GM12864 (cell line): ENCODE results near the gene NMT2.

ENCODE experiments used
- DNase-seq: peaks from one replicate; pipeline ENCODE4 v3.0.0-alpha.2; 2011; ENCODE audit warnings: low read depth
- H3K4me3 ChIP-seq: 2 replicates; pipeline ENCODE4 v1.5.1; 2011; ENCODE audit warnings: mild to moderate bottlenecking, low read depth, low read length, control low read depth
- TF ChIP-seq, protein P1 (sequence below): IDR thresholded peaks from 2 replicates; pipeline ENCODE4 v1.5.1; 2011; ENCODE audit warnings: low read depth, mild to moderate bottlenecking, moderate library complexity, low read length, control low read depth, inconsistent platforms; ENCODE audit errors: missing control alignments

NMT2 gene

DNA sequence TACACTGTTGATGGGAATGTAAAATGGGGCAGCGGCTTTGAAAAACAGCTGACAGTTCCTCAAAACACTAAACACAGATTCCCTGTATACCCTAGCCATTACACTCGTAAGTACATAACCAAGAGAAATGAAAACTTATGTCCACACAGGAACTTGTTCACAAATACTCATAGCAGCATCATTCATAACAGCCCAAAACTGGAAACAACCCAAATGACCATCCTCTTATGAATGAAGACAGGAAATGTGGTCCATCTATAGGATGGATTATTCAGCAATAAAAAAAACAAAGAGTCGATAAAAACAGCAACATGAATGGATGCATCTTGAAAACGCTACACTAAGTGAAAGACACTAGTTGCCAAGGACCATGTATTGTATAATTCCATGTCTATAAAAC is 23.7 kb downstream of the NMT2 start:
- no peak for DNase-seq
- TF ChIP-seq, protein P1, sequence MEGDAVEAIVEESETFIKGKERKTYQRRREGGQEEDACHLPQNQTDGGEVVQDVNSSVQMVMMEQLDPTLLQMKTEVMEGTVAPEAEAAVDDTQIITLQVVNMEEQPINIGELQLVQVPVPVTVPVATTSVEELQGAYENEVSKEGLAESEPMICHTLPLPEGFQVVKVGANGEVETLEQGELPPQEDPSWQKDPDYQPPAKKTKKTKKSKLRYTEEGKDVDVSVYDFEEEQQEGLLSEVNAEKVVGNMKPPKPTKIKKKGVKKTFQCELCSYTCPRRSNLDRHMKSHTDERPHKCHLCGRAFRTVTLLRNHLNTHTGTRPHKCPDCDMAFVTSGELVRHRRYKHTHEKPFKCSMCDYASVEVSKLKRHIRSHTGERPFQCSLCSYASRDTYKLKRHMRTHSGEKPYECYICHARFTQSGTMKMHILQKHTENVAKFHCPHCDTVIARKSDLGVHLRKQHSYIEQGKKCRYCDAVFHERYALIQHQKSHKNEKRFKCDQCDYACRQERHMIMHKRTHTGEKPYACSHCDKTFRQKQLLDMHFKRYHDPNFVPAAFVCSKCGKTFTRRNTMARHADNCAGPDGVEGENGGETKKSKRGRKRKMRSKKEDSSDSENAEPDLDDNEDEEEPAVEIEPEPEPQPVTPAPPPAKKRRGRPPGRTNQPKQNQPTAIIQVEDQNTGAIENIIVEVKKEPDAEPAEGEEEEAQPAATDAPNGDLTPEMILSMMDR, result no peak
- H3K4me3 ChIP-seq, result no peak overlapping the region

DNA sequence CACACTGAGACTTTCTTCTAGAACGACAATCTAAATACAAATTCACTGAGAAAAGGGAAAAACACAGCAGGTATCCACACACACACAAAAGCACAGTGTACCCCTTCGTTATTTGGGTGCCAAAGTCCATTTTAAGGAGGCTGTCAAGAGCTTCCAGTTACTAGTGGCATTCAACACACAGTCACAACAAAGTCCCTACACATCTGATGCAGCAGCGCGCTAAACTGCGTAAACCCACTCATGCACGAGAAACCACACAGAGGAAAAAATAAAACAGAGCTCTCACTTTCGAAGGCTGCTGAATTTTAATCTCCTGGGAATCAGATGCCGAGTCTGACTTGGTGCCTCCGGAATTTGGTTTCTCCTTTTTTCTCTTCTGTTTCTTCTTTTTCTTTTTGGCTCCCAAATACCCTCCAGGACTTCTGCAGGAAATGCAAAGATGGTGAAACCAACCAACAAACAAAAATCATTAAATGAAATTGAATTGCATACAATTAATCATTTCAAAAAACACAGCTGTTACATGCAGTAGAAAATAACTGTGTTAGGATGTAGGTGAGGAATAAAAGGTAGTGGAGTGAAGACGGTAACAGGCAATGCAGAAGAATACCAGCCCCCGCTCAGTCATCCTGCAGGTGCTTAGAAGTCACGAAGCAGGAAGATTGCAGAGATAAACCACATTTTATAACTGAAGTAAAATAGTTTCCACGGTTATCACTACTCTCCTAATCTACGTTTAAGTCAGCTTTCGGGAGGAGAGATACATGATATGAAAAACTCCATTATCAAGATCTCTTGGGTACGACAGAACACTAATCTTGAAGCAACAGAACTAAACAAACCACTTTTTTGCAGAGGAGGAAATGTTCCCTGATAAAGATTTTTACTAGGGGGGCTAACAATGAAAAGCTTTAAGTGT is 27.1 kb downstream of the NMT2 start:
- H3K4me3 ChIP-seq, result no peak overlapping the region
- TF ChIP-seq, protein P1, result no peak
- peak; percentile 16 for DNase-seq

DNA sequence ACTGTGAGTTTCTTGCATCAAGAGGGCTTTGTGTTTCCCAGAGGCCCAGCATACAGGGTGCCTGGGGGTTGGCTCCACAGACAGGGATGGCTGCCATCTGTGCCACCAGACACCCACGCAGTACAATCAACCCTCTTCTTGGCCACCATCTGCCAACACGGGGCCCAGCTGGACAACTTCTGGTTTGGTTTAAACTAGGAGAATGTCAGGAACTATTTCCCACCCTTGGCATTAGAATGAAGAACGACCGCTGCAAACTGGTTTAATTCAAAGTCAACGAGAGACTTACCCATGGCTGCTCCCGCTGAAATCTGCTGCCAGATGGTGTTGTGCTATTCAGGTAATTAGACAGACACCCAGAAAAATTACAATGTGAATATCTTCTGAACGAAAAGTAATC is 27.8 kb downstream of the NMT2 start:
- no peak for DNase-seq
- TF ChIP-seq, protein P1, result no peak
- H3K4me3 ChIP-seq, result no peak overlapping the region

DNA sequence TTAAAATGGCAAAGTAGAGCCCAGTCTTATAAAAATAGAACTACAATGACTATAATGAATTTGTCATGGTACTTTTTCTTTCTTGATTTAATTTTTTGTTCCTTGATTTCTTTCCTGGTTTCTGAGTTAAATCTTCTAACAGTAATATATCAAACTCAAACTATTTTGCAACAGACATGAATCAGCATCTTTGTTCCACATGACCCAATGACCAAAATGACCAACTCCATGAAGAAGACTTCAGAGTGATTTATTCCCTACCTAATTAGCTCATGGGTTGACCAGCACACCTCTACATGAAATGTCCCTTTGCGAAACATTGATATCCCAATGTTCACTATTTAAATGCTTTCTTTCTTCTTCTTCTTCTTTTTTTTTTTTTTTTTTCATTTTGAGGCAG is 30.9 kb downstream of the NMT2 start:
- H3K4me3 ChIP-seq, result no peak overlapping the region
- TF ChIP-seq, protein P1, result no peak
- no peak for DNase-seq

DNA sequence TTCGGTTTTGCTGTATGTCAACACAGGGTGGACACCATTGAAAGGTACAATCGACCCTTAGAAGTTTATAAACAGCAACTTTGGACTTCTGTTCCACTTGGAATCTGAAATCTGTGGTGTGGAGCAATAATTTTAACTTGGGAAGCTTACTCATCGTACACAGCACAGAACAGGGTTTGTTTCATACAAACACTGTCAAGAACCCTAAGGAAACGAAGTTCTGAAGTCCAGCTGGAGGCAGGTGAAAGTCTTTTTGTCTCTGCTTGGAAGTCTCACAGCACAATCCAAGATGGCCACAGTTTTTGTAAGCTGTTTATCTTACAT is 31.5 kb downstream of the NMT2 start:
- no peak for DNase-seq
- no peak overlapping the region for H3K4me3 ChIP-seq
- TF ChIP-seq, protein P1, result no peak

DNA sequence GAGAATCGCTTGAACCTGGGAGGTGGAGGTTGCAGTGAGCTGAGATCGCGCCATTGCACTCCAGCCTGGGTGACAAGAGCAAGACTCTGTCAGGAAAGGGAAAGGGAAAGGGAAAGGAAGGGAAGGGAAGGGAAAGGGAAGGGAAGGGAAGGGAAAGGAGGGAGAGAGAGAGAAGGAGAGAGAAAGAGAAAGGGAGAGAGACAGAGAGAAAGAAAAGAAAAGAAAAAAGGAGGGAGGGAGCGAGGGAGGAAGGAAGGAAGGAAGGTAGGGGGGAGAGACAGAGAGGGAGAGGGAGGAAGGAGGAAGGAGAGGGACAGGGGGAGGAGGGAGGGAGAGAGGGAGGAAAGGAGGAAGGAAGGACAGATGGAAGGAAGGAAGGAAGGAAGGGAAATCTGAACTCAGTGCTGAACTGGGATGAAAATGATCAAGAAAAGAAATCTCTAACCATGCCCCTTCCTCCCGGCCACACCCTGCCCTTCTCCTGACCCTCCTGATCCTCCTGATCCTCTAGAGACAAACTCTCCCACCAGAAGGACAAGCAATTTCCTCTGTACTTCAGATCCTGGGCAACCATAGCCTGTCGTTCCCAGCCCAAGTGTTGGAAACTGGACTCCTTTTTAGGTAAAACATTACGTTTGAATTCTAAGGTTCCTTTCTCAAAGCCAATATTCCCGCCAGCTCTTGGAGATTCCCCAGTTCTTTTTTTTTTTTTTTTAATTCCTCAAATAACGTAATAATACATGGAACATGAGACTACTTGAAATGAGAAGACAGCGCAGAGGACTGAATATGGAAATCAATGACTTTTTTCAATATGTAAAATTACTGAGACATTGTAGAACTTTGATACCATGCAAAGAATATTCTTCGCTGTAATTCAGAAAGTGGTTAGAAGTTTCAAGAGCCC is 32.1 kb downstream of the NMT2 start:
- TF ChIP-seq, protein P1, result no peak
- no peak for DNase-seq
- no peak overlapping the region for H3K4me3 ChIP-seq
